M059J (cell line): Measurements from ENCODE around the gene COBLL1. TPM values are rescaled to one million over a fixed set of nuclear protein-coding genes. Genes with fewer than 3 reads are reported as not detected.

Source experiments
- DNase-seq: peaks from one replicate; pipeline ENCODE4 v3.0.0-alpha.2; 2012; ENCODE audit warnings: low read depth
- total RNA-seq: library from RNA; depleted of rRNA; stranded (reverse); fragments of >200 nt; shearing (Covaris generic); gene quantifications from 2 replicates; pipeline ENCODE4 v1.2.3, GENCODE V29; 2014

COBLL1 gene
- total RNA-seq, 1 experiment from 2014 or later: 15.6 TPM

- no peak for DNase-seq
Observed at GRCh38 chr2:164823126-164823525, 18.5 kb downstream of the COBLL1 start.

- no peak for DNase-seq
Observed at GRCh38 chr2:164821338-164821737, 20.3 kb downstream of the COBLL1 start.

GRCh38 chr2:164818149-164819136 is 23.2 kb downstream of the COBLL1 start:
- no peak for DNase-seq

- peak; percentile 7 for DNase-seq
Observed at GRCh38 chr2:164816900-164817299, 24.7 kb downstream of the COBLL1 start.

- DNase-seq: no peak
Observed at GRCh38 chr2:164816046-164816445, 25.6 kb downstream of the COBLL1 start.

DNA sequence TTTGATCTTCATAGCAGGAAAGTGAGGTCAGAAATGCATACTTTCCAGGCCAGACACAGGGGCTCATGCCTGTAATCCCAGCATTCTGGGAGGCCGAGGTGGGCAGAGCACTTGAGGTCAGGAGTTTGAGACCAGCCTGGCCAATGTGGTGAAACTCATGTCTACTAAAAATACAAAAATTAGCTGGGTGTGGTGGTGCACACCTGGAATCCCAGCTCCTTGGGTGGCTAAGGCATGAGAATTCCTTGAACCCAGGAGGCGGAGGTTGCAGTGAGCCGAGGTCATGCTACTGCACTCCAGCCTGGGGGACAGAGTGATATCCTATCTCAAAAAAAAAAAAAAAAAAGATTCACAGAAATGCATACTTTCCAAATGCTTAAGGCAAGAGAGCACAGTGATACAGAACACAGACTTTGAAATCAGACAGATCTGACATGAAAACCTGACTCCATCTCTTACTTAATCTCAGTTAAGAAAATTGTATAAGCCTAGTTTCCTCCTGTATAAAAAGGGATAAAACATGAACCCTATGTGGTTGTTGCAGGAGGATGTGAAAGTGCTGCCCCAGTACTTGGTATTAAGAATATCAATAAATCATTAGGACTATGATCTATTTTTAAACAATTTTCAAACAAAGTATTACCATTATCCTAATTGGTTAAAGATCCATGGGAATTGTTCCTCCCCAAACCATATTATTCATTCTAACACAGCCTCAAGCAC is 26.4 kb downstream of the COBLL1 start:
- DNase-seq: no peak

GRCh38 chr2:164813535-164813934 is 28.1 kb downstream of the COBLL1 start:
- no peak for DNase-seq

DNA sequence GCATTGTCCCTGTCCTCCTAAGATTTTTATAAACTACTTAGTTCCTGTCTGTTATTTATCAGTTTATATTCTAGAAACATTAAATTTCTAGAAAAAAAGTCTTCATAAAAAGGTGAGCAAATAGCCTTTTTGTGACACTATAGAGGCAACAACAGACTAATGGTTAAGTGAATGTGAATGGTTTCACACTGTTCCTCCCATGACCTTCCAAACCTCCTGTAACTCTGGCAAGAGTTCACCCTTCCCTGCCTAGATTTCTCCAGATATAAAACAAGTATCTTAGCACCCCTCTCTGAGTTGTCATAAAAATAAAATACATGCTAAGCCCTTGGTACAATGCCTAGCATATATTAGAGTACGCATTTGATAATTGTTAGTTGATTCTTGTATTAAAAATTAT is 29.2 kb downstream of the COBLL1 start:
- no peak for DNase-seq

- no peak for DNase-seq
Observed at GRCh38 chr2:164811819-164812218, 29.8 kb downstream of the COBLL1 start.

- peak; percentile 6 for DNase-seq
Observed at GRCh38 chr2:164810843-164811242, 30.8 kb downstream of the COBLL1 start.

DNA sequence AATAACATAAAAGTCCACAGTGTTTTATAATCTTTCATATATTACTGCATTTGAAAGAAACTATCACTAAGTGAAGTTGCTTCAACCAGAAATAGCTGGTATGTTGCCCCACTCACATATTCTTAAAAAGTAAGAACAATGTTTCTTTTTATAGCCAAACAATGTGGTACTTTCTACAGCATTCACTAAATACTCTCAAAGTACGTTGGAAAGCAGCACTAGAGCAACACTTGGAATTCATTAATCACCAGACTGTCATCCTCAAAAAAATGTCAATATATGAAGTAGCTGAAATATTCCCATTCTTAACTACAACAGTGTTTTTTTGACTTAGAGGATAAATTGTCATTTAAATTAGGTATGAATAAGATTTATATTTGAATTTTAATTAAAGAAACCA is 32.8 kb downstream of the COBLL1 start:
- no peak for DNase-seq

GRCh38 chr2:164803776-164804466 is 37.7 kb downstream of the COBLL1 start:
- DNase-seq: no peak

DNA sequence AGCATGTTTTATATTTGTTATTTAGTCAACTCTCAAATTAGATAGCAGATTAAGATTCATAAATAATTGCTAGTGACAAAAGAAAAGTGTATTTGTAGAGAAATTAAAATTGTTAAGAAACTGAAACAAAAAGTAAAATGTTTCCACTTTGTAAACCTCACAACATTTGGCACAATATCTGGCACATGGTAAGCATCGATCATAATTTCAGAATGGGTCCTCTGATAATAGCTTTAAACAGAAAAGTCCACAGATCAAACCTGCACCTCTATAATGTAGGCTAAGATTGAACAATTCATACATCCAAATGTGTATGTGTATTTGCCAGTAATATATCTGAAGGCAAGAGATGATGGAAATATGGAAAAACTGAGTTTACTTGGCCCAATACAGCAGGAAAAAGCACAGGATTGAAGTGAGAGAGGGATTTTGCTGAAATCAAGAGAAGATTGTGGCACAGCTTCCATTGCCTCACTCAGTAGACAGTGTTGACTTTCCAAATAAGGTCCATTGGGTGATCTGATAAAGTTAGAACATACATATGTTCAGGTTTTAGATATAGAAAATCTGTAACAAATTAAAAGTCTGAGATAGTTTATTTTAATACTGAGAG is 39.4 kb downstream of the COBLL1 start:
- DNase-seq: no peak

- DNase-seq: no peak
Observed at GRCh38 chr2:164800572-164800971, 41.1 kb downstream of the COBLL1 start.

DNA sequence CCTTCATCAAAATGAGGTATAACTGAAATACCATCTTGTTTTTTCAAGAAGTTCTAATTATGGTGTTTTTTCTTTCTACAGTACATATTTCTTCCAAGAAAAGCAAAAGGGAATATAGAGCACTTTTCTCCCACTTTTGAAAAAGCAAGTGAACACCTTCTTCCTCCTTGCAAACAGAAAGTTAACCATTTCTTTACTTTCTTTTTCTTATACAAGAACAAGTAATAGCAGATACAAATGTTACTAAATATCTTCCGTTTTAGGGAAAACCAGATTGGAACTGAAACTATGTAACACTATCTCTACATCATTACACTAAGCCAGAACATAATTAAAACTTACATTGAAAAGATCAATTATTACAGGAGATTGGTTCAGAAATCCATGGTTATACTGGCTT is 44.0 kb downstream of the COBLL1 start:
- DNase-seq: no peak

DNA sequence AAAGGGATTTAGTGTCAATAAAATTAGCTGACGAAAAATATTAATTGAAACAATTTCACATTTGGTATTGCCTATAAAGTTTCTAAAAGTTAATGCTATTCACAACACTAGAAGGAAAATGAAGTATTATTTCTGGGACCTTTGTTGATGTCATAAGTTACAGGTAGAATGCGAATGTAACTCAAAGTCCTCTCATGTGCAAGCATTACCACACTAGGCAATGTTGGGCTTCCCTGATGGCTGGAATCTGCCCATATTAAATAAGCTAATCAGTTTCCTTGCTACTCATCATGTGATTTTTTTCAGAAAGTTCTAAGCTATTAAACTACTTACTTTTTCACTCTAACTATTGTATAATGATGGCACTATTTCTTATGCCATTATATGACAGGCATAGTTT is 44.6 kb downstream of the COBLL1 start:
- no peak for DNase-seq

GRCh38 chr2:164794432-164795231 is 47.0 kb downstream of the COBLL1 start:
- no peak for DNase-seq

DNA sequence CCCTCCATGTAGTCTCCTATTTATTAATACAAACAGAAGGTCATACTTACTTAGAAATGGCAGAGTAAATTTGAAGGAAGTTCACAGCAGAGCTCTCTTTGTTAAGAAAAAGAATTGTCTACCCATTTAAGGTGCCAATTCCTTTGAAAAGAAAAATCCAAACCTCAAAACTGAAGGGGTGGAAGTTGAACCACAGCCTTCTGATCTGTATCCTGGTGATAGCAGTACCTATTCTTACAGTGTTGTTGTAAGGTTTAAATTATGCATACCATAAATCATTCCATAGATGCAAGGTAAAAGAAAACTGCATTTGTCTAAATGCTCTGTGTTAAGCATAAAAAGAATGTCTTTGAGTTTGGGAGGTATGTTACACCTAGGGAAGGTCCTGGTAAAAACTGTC is 47.6 kb downstream of the COBLL1 start:
- DNase-seq: no peak

DNA sequence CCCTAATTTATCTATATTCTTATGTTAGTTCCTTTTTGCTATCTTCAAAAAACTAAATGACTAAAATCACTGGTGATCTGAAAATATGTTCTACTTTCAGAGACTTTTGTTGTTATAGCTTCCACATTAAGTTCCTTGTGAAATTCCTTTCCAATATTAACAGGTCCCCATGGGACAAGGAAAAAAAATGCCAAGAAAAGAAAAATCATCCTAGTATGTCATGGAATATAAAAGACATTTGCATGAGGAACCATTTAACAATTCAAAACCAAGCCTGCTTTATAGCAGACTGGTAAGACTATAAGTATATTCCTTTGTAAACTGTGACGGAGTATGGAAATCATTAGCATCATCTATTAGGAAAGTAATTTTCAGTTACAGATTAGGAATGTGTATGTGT is 48.1 kb downstream of the COBLL1 start:
- no peak for DNase-seq

DNA sequence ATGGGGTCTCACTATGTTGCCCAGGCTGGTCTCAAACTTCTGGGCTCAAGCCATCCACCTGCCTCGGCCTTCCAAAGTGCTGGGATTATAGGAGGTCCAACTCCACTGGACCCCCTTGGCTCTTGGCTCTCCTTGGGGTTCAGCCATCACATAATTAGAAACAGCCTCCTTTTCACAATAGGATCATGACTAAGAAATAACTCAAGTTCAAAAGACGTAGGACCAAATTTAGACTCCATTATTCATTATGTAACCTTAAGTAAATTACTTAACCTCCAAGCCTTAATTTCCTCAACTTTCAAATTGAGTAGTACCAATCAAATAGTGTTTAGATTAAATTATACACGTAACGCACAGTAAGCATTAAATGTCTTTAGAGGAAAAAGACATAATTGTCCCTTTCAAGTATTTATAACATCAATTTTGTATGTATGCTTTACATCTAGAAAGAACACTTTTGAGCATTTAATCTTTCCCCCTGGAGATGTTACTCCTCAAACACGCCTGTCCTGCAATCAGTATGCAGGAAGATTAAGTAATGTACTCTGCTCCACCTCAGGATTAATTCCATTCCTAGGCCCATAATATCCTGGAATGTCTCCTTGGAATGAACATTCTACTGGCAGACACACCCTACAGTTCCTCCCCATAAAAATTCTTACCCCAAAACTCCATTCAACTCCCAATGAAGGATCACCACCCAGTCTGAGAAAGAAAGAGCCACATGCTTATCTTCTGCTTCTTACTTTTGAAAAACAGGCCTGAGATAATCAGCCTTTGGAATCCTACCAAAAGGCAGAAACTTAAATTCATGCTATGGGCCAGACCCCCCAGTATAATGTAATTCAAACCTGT is 49.1 kb downstream of the COBLL1 start:
- no peak for DNase-seq
